GM12891 (cell line): ENCODE measurements around the gene NRP1.

Experiments
- PAX5 ChIP-seq: IDR thresholded peaks from 2 replicates; pipeline ENCODE4 v1.6.1; 2011; ENCODE audit warnings: low read length, moderate library complexity, mild to moderate bottlenecking; ENCODE audit not compliant: insufficient read depth, severe bottlenecking
- POLR2A ChIP-seq: IDR thresholded peaks from 2 replicates; pipeline ENCODE4 v1.6.1; 2011; ENCODE audit warnings: low read depth, low read length, control low read depth
- POLR2AphosphoS5 ChIP-seq: IDR thresholded peaks from 2 replicates; pipeline ENCODE4 v1.6.1; 2011; ENCODE audit warnings: low read depth, low read length, control low read depth
- POU2F2 ChIP-seq: IDR thresholded peaks from 2 replicates; pipeline ENCODE4 v1.6.1; 2011; ENCODE audit warnings: low read depth, mild to moderate bottlenecking, control low read depth, low read length, moderate library complexity
- SPI1 ChIP-seq: IDR thresholded peaks from 2 replicates; pipeline ENCODE4 v1.6.1; 2011; ENCODE audit warnings: low read depth, low read length, control low read depth
- TAF1 ChIP-seq: IDR thresholded peaks from 2 replicates; pipeline ENCODE4 v1.6.1; 2011; ENCODE audit warnings: low read depth, low read length, control low read depth

GRCh38 chr10:33252794-33253203 is 81.7 kb downstream of the NRP1 start:
- TF ChIP-seq POLR2AphosphoS5 (no peak), POLR2A (no peak), SPI1 (no peak), TAF1 (no peak), POU2F2 (no peak), PAX5 (no peak)
